Fibroblast of pulmonary artery (primary cell): ENCODE results near the gene APOL1.
"Not testable (repeated sequence)": the region's sequence is repeated elsewhere in the genome, so short reads cannot be mapped to it uniquely, and the experiment has no call there.

ENCODE experiments used
- DNase-seq: peaks from one replicate; pipeline ENCODE4 v3.0.0-alpha.2; 2010; ENCODE audit warnings: low read depth
- H3K4me3 ChIP-seq: replicated peaks from 2 replicates; pipeline ENCODE4 v1.5.1; 2011; ENCODE audit warnings: low read depth, mild to moderate bottlenecking, control low read depth, low read length, moderate library complexity
- TF ChIP-seq, protein P1 (sequence below): IDR thresholded peaks from 2 replicates; pipeline ENCODE4 v1.5.1; 2011; ENCODE audit warnings: mild to moderate bottlenecking, control low read depth, low read length, inconsistent platforms; ENCODE audit errors: missing control alignments

APOL1 gene

DNA sequence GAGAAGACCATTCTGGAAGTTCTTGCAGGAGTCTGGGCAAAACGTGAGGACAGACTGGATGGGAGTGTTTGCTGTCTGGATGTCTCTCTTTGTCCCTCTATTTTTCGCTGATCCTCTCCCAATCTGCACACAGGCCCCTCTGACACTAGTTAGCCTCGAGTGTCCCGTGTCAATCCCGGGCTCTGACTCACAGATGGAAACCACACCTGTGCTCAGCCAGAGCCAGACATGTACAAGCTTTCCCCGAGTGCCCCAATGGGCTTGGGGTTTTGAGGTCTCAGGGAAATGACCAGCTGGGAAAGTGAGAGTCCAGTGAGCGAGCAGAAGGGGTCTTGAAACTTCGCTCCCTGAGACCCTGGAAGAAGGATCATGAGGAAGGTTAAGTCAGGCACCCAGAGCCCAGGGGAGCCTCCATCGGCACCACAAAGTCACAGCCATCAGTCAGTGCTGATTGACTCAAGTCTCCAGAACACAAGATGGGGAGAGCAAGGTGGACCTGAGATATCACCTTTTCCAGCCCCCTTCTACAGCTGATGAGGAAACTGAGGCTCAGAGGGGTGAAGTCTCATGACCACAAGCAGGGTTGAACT, 27.5 kb upstream of the APOL1 start:
- TF ChIP-seq, protein P1, sequence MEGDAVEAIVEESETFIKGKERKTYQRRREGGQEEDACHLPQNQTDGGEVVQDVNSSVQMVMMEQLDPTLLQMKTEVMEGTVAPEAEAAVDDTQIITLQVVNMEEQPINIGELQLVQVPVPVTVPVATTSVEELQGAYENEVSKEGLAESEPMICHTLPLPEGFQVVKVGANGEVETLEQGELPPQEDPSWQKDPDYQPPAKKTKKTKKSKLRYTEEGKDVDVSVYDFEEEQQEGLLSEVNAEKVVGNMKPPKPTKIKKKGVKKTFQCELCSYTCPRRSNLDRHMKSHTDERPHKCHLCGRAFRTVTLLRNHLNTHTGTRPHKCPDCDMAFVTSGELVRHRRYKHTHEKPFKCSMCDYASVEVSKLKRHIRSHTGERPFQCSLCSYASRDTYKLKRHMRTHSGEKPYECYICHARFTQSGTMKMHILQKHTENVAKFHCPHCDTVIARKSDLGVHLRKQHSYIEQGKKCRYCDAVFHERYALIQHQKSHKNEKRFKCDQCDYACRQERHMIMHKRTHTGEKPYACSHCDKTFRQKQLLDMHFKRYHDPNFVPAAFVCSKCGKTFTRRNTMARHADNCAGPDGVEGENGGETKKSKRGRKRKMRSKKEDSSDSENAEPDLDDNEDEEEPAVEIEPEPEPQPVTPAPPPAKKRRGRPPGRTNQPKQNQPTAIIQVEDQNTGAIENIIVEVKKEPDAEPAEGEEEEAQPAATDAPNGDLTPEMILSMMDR: no peak
- H3K4me3 ChIP-seq: no peak overlapping the region
- no peak for DNase-seq

DNA sequence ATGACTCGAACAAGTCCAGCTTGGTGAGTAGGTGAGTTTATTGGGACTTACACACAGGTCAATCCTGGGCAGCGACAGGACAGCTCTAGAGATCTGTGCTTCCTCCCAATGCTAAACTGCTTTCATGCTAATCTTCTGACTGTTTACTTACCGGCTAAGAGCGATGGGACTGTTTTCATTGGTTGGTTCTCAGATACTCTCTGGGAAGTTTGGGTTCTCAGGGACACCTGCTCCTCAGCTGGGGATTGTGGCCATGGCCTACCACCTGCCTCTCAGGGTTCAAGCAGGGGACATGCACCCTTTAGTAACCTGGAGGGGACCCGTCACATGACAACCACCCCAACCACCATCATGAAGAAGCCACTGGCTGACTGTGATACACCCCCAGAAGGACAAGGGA, 26.7 kb upstream of the APOL1 start:
- no peak overlapping the region for H3K4me3 ChIP-seq
- TF ChIP-seq, protein P1: no peak
- DNase-seq: no peak

DNA sequence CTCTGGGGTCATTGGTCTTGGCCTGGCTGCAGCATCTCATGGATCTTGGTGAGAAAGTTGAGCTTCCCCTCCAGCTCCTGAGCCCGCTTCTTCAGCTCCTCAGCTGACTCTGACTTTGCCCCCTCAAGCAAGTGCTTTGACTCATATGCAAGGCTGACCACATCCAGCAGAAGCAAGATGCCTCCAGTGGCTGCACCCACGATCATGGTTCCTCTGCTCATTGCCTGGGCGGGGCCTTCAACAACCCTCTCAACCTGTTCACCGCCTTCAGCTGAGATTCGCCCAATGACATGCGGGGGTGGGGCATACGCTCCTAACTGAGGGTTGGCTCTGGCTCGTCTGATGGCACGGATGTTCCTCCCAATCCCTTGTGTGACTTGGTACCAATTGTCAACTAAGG, 25.5 kb upstream of the APOL1 start:
- DNase-seq: no peak
- H3K4me3 ChIP-seq: no peak overlapping the region
- TF ChIP-seq, protein P1: no peak

DNA sequence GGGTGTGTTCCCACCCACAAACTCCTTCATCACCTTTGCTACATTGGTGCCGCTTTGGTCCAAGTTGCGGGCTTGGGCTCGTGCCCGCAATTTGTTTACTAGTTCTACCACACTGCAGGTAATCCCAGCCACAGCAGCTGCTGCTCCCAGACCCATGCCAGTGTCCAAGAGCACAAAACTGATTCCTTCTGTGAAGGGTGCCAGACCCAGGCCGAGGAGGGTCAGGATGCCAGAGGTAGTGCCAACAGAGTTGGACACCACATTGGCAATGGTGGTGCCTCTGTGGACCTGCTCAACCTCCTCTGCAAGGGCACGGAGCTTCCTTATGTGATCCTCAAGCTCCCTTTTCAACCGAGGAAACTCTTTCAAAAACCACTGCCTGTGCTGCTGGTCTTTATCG, 25.1 kb upstream of the APOL1 start:
- TF ChIP-seq, protein P1: no peak
- DNase-seq: no peak
- H3K4me3 ChIP-seq: no peak overlapping the region

DNA sequence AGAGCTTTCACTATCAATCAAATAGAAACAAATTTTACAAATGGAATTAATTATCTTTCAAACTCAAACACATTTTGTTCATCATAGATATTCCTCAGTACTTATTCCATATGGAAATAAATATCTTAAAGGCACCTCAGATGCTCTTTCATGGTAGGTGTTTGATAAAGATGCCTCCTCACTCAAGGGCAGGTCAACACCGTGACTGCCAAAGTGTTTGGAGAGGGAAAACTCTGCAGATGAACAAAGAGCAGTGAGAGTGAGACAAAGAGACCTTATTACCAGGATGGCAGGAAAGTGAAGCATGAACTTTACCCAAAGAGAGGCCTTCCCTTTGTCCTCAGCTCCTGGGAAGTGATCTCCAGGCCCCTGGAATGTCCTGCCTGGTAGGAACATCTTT, 24.6 kb upstream of the APOL1 start:
- DNase-seq, H3K4me3 ChIP-seq: not testable (repeated sequence)

DNA sequence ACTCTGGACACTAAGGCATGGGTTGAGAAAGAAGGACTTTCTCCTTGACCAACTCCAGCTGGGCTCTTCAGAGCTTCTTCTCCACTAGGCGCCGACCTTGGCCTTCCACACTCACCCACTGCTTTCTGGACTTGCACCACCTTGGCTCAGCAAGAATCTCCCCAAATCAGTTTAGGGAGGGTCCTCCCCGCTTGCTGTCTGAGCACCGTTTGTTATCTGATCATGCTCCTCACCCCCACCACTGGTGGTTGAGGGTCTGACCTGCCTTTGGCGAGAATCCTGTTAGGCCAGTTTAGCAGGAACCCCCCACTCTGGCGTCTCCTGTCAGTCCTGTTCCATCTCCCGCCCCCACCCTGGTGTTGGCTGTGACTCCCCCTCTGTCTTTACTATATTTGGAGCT, 24.0 kb upstream of the APOL1 start:
- DNase-seq: no peak
- H3K4me3 ChIP-seq: no peak overlapping the region
- TF ChIP-seq, protein P1: no peak

DNA sequence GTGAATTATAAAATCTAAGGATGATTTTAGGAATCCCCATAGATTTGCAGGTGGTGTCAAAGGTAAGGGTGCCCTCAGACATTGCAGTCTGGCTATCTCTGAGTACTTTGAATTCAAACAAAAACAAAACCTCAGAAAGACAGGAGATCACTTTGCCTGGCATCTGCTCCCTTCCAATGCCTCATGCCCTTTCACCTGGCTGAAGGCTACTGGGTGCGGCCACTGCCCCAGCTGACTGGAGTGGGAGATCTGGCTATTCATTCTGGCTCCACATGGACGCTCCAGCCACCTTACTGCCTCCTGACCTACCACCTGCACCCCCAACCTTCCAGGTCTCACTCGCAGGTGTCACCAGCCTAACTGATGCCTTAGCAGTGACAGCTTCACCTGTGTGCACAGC, 23.3 kb upstream of the APOL1 start:
- not testable (repeated sequence) for H3K4me3 ChIP-seq, DNase-seq

DNA sequence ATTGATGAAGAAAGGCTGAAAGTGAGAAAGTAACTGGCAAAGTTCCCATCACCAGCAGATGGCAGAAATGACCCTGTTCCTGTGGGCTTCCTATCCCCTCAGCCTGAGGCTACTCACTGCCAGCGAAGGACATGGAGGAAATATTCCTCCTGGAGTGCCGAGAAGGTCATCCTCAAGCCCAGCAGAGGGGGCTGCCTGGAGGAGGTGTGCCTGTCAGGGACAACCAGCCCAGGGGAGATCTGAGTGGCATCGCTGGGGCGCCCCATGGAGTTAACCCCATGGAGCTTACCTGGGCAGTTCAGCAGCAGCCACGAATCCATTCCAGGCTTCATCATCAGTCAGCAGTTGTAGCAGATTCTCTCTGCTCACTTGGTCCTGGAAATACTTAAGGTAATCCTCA, 21.9 kb upstream of the APOL1 start:
- H3K4me3 ChIP-seq, DNase-seq: not testable (repeated sequence)
